Astrocyte (in vitro differentiated cells and primary cell): Measurements from ENCODE around the gene FAF2.

Experiments
- CTCF ChIP-seq: IDR thresholded peaks from 2 replicates; pipeline ENCODE4 v1.5.1; 2011; ENCODE audit warnings: low read depth, mild to moderate bottlenecking, inconsistent platforms, low read length, moderate library complexity; ENCODE audit not compliant: insufficient read depth
- EZH2 ChIP-seq: IDR thresholded peaks from 2 replicates; pipeline ENCODE4 v1.6.1; 2012; ENCODE audit warnings: mild to moderate bottlenecking, low read length, inconsistent platforms; ENCODE audit not compliant: insufficient read depth

GRCh38 chr5:176491901-176492300 is 43.7 kb downstream of the FAF2 start:
- TF ChIP-seq CTCF (no peak), EZH2 (no peak)
